GM06990 (cell line): ENCODE measurements around the gene FUBP3.
"Not testable (repeated sequence)": the region's sequence is repeated elsewhere in the genome, so short reads cannot be mapped to it uniquely, and the experiment has no call there.

ENCODE experiments used
- DNase-seq: peaks from one replicate; pipeline ENCODE4 v3.0.0-alpha.2; 2011; ENCODE audit not compliant: insufficient read length; ENCODE audit errors: extremely low read depth
- H3K27me3 ChIP-seq: replicated peaks from 2 replicates; pipeline ENCODE4 v1.6.0; 2011; ENCODE audit warnings: low read length; ENCODE audit not compliant: control insufficient read depth, insufficient read depth
- H3K36me3 ChIP-seq: 2 replicates; pipeline ENCODE4 v1.5.1; 2011; ENCODE audit warnings: low read length; ENCODE audit not compliant: control insufficient read depth, insufficient read depth
- H3K4me3 ChIP-seq: replicated peaks from 2 replicates; pipeline ENCODE4 v1.5.1; 2011; ENCODE audit warnings: low read depth, mild to moderate bottlenecking, control low read depth, low read length
- CTCF ChIP-seq: IDR thresholded peaks from 2 replicates; pipeline ENCODE4 v1.5.1; 2011; ENCODE audit warnings: low read length, control low read depth, mild to moderate bottlenecking, inconsistent platforms; ENCODE audit not compliant: insufficient read depth, poor library complexity, severe bottlenecking

Gene FUBP3

GRCh38 chr9:130557077-130557468 is 22.3 kb upstream of the FUBP3 start:
- no peak for TF ChIP-seq CTCF
- no peaks in the 10 kb centered on the region for H3K36me3 ChIP-seq
- no peak for DNase-seq
- no peaks in the 10 kb centered on the region; the same call in 1 of the 2 replicates for H3K27me3 ChIP-seq
- H3K4me3 ChIP-seq, result no peak overlapping the region

GRCh38 chr9:130561056-130561455 is 18.3 kb upstream of the FUBP3 start:
- Histone ChIP-seq H3K4me3 (no peak overlapping the region), H3K36me3 (no peaks in the 10 kb centered on the region), H3K27me3 (no peaks in the 10 kb centered on the region)
- DNase-seq, result no peak
- TF ChIP-seq CTCF, result no peak

- not testable (repeated sequence) for DNase-seq, H3K4me3 ChIP-seq, H3K36me3 ChIP-seq, H3K27me3 ChIP-seq
Measured at GRCh38 chr9:130562525-130562924, 16.9 kb upstream of the FUBP3 start.

GRCh38 chr9:130563797-130564196 is 15.6 kb upstream of the FUBP3 start:
- no peak overlapping the region for H3K4me3 ChIP-seq
- no peak for TF ChIP-seq CTCF
- no peak for DNase-seq
- H3K27me3 ChIP-seq, result no peaks in the 10 kb centered on the region
- H3K36me3 ChIP-seq, result no peaks in the 10 kb centered on the region

- H3K27me3 ChIP-seq, result no peaks in the 10 kb centered on the region
- TF ChIP-seq CTCF, result no peak
- no peaks in the 10 kb centered on the region for H3K36me3 ChIP-seq
- H3K4me3 ChIP-seq, result no peak overlapping the region
- no peak for DNase-seq
Measured at GRCh38 chr9:130565792-130566191, 13.6 kb upstream of the FUBP3 start.

- H3K36me3 ChIP-seq, result no peaks in the 10 kb centered on the region
- H3K27me3 ChIP-seq, result no peaks in the 10 kb centered on the region
- no peak overlapping the region for H3K4me3 ChIP-seq
- TF ChIP-seq CTCF, result no peak
- no peak for DNase-seq
Measured at GRCh38 chr9:130570208-130570607, 9.2 kb upstream of the FUBP3 start.
